Lung (tissue), 12 donors: ENCODE measurements around the gene KCNH4. TPM values are rescaled to one million over a fixed set of nuclear protein-coding genes. Genes with fewer than 3 reads are reported as not detected.
A peak's percentile ranks its signal among the peaks of the same experiment; 100 is the strongest.

Experiments
- ATAC-seq: fragments of 200-7000 bp; cut with Tn5 transposase; one replicate; pipeline ENCODE4 v1.9.1; 2020; ENCODE audit warnings: moderate number of reproducible peaks; ENCODE audit not compliant: insufficient read depth, low FRiP score
- DNase-seq, 3 donors: peaks; one replicate each; pipeline ENCODE4 v3.0.0-alpha.2; 2013 to 2017
- H3K27ac ChIP-seq, 2 donors: one replicate each; pipeline ENCODE4 v1.5.1; 2013; ENCODE audit warnings: mild to moderate bottlenecking in 2 of 2, moderate library complexity in 2 of 2, control low read depth in 1 of 2, inconsistent platforms in 1 of 2, low read depth in 1 of 2, low read length in 1 of 2
- H3K27me3 ChIP-seq, 3 donors: one replicate each; pipeline ENCODE4 v1.5.1; 2013; ENCODE audit warnings: low read length in 2 of 3; ENCODE audit not compliant: control insufficient read depth in 3 of 3, insufficient read depth in 3 of 3
- H3K36me3 ChIP-seq, 4 donors: one replicate each; pipeline ENCODE4 v1.5.1; 2013; ENCODE audit warnings: low read length in 4 of 4, mild to moderate bottlenecking in 1 of 4, moderate library complexity in 1 of 4; ENCODE audit not compliant: control insufficient read depth in 4 of 4, insufficient read depth in 4 of 4
- H3K4me1 ChIP-seq, 5 donors: one replicate each; pipeline ENCODE4 v1.5.1; 2013; ENCODE audit warnings: low read length in 5 of 5, mild to moderate bottlenecking in 2 of 5, moderate library complexity in 1 of 5; ENCODE audit not compliant: control insufficient read depth in 5 of 5, insufficient read depth in 5 of 5
- H3K4me3 ChIP-seq: one replicate; pipeline ENCODE4 v1.5.1; 2013; ENCODE audit warnings: mild to moderate bottlenecking, control low read depth, moderate library complexity
- H3K9ac ChIP-seq, 2 donors: one replicate each; pipeline ENCODE4 v1.5.1; 2013; ENCODE audit warnings: low read length in 2 of 2, control low read depth in 1 of 2; ENCODE audit not compliant: insufficient read depth in 1 of 2
- H3K9me3 ChIP-seq, 4 donors: one replicate each; pipeline ENCODE4 v1.5.1; 2013; ENCODE audit warnings: low read length in 3 of 4, mild to moderate bottlenecking in 1 of 4, moderate library complexity in 1 of 4; ENCODE audit not compliant: control insufficient read depth in 4 of 4, insufficient read depth in 3 of 4
- WGBS, 2 donors: extraction: QIAGEN DNeasy Blood & Tissue Kit; methylation state at CpG; one replicate each; pipeline ENCODE4 v1.1.7; 2013; 5-methylcytosine and 5-hydroxymethylcytosine counted together
- polyA plus RNA-seq, 2 donors: library from polyadenylated mRNA; stranded (reverse); fragments of 200-250 nt; gene quantifications; one replicate each; pipeline ENCODE4 v1.2.1, GENCODE V29; 2013
- total RNA-seq, 2 donors: library from RNA; depleted of rRNA in 1 of 2; stranded (reverse); fragments of >200 nt in 1 of 2; gene quantifications; one replicate each; pipeline ENCODE4 v1.2.1, GENCODE V29; 2014 to 2021
- TF ChIP-seq, protein P1 (sequence below): IDR thresholded peaks from 2 replicates; pipeline ENCODE4 v1.5.1; 2012; ENCODE audit warnings: mild to moderate bottlenecking; ENCODE audit errors: control extremely low read depth, extremely low read depth
- donor health status: control.
- donor health status: control.
- donor health status: Bipolar disorder and iron deficiency.
- donor health status: healthy.
- donor health status: DM: yes; HTN: yes; CAD: no.

The KCNH4 gene
- total and polyA plus RNA-seq, 4 donors, result 0.04 to 0.57 (median 0.21) TPM

DNA sequence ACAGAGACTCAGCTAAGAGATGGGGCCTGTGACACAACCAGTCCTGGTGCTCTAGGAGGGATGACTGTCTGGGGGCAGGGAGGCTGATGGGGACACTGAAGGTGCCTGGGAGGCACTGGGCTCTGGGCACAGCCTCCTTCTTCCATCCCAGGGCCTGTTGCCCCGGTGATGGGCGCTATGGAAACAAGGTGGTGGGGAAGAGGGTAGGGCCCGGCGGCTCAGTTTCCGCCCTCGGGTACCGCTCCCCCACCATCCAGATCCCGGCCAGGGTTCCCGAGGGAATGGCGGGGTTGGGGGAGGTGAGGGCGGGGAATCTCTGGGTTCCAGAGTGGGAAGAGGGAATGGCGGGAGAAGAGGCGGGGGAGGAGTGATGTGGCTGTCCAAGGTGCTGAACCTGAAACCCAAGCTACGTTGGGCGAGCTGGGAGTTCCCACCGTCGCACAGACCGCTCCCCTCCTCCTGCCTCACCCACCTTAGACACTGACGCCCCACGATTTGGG, 981 bp downstream of the KCNH4 start:
- Histone ChIP-seq H3K27me3 (peaks cover 0 to 39% (median 33%) of the 10 kb centered on the region in 3 donors), H3K4me1 (peaks cover 0 to 29% (median 3%) of the 10 kb centered on the region in 5 donors), H3K4me3 (no peak overlapping the region), H3K36me3 (no peaks in the 10 kb centered on the region), H3K27ac (no peak overlapping the region), H3K9ac (no peak overlapping the region), H3K9me3 (no peaks in the 10 kb centered on the region)
- peak; percentile 61 to 70 (median 64) for DNase-seq
- TF ChIP-seq, protein P1, sequence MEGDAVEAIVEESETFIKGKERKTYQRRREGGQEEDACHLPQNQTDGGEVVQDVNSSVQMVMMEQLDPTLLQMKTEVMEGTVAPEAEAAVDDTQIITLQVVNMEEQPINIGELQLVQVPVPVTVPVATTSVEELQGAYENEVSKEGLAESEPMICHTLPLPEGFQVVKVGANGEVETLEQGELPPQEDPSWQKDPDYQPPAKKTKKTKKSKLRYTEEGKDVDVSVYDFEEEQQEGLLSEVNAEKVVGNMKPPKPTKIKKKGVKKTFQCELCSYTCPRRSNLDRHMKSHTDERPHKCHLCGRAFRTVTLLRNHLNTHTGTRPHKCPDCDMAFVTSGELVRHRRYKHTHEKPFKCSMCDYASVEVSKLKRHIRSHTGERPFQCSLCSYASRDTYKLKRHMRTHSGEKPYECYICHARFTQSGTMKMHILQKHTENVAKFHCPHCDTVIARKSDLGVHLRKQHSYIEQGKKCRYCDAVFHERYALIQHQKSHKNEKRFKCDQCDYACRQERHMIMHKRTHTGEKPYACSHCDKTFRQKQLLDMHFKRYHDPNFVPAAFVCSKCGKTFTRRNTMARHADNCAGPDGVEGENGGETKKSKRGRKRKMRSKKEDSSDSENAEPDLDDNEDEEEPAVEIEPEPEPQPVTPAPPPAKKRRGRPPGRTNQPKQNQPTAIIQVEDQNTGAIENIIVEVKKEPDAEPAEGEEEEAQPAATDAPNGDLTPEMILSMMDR, result no peak
- 11 to 17% methylated on average over 17 to 20 of the region's 20 CpGs for WGBS, 2 donors
- no peak for ATAC-seq

DNA sequence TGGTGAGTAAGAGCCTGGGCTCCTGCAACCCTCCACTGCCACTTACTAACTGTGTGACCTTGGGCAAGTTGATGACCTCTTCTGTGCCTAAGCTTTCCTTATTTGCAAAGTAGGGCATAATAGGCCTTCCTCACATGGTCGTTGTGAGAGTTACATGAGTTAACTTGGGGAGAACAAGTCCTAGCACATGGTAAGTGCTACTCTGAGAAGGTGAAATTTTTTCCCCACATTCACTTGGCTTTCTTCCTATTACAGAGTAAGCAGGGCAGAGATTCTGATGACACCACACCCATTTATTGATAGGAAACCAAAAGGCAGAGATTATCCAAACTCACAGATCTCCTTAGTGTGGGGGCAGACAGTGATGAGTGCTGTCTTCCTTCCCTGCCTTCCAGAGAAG, 1.6 kb downstream of the KCNH4 start:
- H3K27ac ChIP-seq, result no peak overlapping the region
- H3K4me3 ChIP-seq, result no peak overlapping the region
- no peak for ATAC-seq
- no peak overlapping the region for H3K9ac ChIP-seq
- peaks cover 0 to 39% (median 33%) of the 10 kb centered on the region in 3 donors for H3K27me3 ChIP-seq
- peaks cover 0 to 26% (median 3%) of the 10 kb centered on the region in 5 donors for H3K4me1 ChIP-seq
- no peaks in the 10 kb centered on the region for H3K36me3 ChIP-seq
- WGBS, 2 donors, result 25 to 32% methylated on average over 1 of the region's 1 CpG
- H3K9me3 ChIP-seq, result no peaks in the 10 kb centered on the region
- DNase-seq, result no peak
- TF ChIP-seq, protein P1, result no peak

DNA sequence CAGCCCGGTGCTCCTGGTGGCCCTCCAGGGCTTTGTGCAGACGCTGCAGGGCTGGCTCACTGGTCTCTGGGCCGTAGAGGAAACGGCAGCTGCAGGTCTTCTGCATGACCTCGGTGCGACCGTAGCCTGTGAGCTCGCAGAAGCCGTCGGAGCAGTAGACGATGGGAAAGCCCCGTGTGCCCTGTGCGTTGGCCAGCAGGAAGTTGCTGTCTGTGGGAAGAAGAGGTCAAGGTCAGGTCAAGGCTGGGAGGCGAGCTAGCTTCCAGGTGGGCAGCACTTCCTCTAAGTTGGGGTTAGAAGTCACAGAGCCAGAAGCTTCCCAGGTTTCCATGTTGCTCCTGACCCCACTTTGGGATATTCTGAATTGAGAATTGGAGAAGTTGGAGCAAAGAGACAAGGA, 2.1 kb downstream of the KCNH4 start:
- 24 to 30% methylated on average over 14 of the region's 14 CpGs for WGBS, 2 donors
- Histone ChIP-seq H3K36me3 (no peaks in the 10 kb centered on the region), H3K9ac (no peak overlapping the region), H3K27ac (no peak overlapping the region), H3K4me3 (no peak overlapping the region), H3K27me3 (peaks cover 0 to 40% (median 33%) of the 10 kb centered on the region in 3 donors), H3K9me3 (no peaks in the 10 kb centered on the region), H3K4me1 (peaks cover 0 to 24% (median 3%) of the 10 kb centered on the region in 5 donors)
- TF ChIP-seq, protein P1, result no peak
- no peak for DNase-seq
- ATAC-seq, result no peak

DNA sequence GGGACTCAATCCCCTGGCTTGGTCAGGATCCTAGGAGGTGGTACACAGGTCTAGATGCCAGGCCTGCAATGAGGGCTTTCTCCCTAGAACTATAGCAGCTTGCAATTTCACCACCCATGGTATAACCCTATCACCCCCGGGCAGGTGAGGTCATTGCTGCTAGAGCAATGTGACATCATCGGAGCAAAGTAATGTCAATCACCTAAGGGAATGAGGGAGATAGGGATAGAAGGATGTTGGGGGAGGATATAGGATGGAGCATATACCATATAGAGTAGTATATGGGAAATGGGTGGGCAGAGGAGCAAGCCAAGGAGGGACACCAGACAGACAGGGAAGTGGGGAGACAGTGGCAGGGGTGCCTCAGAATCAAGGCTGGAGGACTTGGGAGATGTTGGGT, 3.3 kb downstream of the KCNH4 start:
- peaks cover 0 to 34% (median 27%) of the 10 kb centered on the region in 3 donors for H3K27me3 ChIP-seq
- ATAC-seq, result no peak
- H3K9ac ChIP-seq, result no peak overlapping the region
- no peaks in the 10 kb centered on the region for H3K36me3 ChIP-seq
- H3K4me3 ChIP-seq, result no peak overlapping the region
- H3K4me1 ChIP-seq, result peaks cover 0 to 18% (median 2%) of the 10 kb centered on the region in 5 donors
- TF ChIP-seq, protein P1, result no peak
- 90 to 96% methylated on average over 2 of the region's 2 CpGs for WGBS, 2 donors
- H3K9me3 ChIP-seq, result no peaks in the 10 kb centered on the region
- DNase-seq, result no peak
- H3K27ac ChIP-seq, result no peak overlapping the region
